ENCODE measurements around the gene SEMA3C. TPM values are rescaled to one million over a fixed set of nuclear protein-coding genes. Genes with fewer than 3 reads are reported as not detected.
"Not testable (repeated sequence)": the region's sequence is repeated elsewhere in the genome, so short reads cannot be mapped to it uniquely, and the experiment has no call there.

The SEMA3C gene
- total RNA-seq, 8 experiments from 2014 or later: 32.2 to 219 (median 49.9) TPM

DNA sequence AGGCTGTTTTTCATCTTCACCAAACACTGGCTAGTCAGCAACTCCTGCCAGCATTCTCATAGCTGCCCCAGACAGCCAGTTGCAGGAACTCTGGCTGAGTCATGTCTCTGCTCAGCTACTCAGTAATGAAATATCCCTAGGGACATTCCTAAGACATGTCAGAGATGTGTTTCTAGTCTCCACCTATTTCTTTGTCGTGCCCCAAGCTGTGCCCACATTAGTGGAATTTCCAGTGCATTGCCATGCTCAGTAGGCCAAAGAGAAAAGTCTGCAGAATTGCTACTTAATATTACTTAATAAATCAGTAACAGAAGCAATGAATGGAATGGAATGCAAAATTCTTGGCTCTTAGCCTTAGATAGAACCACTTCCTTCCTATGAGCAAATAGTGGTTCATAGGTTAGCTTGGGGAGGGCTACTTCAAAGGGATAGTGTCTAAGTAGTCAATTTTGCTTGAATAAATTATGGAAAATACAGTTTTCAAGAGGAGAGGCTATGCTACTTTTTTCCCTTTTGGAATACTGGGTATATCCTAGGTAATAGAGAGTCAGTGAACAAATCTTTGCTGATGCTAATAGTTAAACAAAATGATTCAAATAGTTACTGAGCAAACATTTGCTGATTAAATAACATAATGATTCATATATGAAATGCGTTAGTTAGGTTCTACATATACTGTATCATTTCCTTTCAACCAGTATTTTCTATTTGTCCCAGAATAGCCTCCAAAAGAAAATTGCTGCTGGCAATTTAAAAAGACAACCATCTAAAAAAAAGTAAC lies 23.6 kb upstream of the SEMA3C start:
- Histone ChIP-seq H3K4me1 (replicated peaks in 1 of 2) (peaks cover 0 to 3% of the 10 kb centered on the region in 2 donors), H3K27ac (no peak overlapping the region), H3K4me3 (no peak overlapping the region)
- ATAC-seq (replicated peaks in 6 of 8): peak; percentile 79 to 100 (median 99)
- in situ Hi-C loops (cut with MboI; ENCODE audit: low pct_unique_long_range_greater_than_20kb in 2 of 9, low sequenced_read_pairs in 9 of 9, unreplicated experiment in 9 of 9): no loop called here
- WGBS, 10 experiments: 5 to 100% (median 43%) methylated on average over 1 to 2 of the region's 2 CpGs; no CpG with 5 or more reads in 3 of the 10 experiments

DNA sequence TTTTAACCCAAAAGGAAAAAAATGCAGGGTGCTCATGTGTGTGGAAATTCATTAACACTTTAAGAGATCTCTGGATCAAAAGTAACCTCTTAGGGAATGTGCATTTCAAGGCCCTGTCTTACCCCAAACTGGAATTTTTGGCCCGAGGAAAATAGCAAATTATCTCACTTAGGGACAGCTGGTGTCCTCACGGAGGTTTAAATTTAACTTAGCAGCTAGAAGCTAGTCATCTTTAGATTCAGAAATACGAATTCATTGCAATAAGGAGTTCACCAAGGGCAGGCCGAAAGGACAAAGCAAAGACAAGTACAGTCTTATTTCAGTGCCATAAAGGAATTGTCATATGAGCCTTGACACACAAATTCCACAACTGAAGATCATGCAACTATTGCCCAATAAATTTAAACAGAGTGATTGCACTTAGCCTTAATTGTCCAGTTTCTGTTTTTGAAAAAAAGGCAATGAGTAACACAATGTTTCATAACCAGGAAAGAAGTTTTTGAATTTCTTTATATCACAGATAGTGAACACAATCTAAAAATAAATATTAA lies 22.4 kb upstream of the SEMA3C start:
- 3 to 93% (median 83%) methylated on average over 2 to 4 of the region's 4 CpGs for WGBS, 10 experiments
- peak in 1 of 8 experiments; percentile 21 for ATAC-seq (replicated peaks in 6 of 8)
- Histone ChIP-seq H3K4me1 (replicated peaks in 1 of 2) (peaks cover 0 to 3% of the 10 kb centered on the region in 2 donors), H3K4me3 (no peak overlapping the region), H3K27ac (no peak overlapping the region)
- in situ Hi-C loops (cut with MboI; ENCODE audit: low pct_unique_long_range_greater_than_20kb in 2 of 9, low sequenced_read_pairs in 9 of 9, unreplicated experiment in 9 of 9): no loop called here

- 67 to 100% (median 81%) methylated on average over 1 to 3 of the region's 3 CpGs; no CpG with 5 or more reads in 2 of the 10 experiments for WGBS, 10 experiments
- in situ Hi-C loops (cut with MboI; ENCODE audit: low pct_unique_long_range_greater_than_20kb in 2 of 9, low sequenced_read_pairs in 9 of 9, unreplicated experiment in 9 of 9): no loop called here
- H3K4me1 ChIP-seq (replicated peaks in 1 of 2): peaks cover 0 to 3% of the 10 kb centered on the region in 2 donors
- no peak for ATAC-seq (replicated peaks in 6 of 8)
- no peak overlapping the region for H3K4me3 ChIP-seq
- H3K27ac ChIP-seq: no peak overlapping the region
These were observed 21.8 kb upstream of the SEMA3C start for GRCh38 chr7:80940539-80941207.

GRCh38 chr7:80937336-80937735 lies 18.5 kb upstream of the SEMA3C start:
- Histone ChIP-seq H3K27ac (no peak overlapping the region), H3K4me1 (replicated peaks in 1 of 2) (peaks cover 0 to 1% of the 10 kb centered on the region in 2 donors), H3K4me3 (no peak overlapping the region)
- WGBS, 10 experiments: 58 to 100% (median 89%) methylated on average over 1 to 3 of the region's 3 CpGs
- in situ Hi-C loops (cut with MboI; ENCODE audit: low pct_unique_long_range_greater_than_20kb in 2 of 9, low sequenced_read_pairs in 9 of 9, unreplicated experiment in 9 of 9): no loop called here
- ATAC-seq (replicated peaks in 6 of 8): no peak

DNA sequence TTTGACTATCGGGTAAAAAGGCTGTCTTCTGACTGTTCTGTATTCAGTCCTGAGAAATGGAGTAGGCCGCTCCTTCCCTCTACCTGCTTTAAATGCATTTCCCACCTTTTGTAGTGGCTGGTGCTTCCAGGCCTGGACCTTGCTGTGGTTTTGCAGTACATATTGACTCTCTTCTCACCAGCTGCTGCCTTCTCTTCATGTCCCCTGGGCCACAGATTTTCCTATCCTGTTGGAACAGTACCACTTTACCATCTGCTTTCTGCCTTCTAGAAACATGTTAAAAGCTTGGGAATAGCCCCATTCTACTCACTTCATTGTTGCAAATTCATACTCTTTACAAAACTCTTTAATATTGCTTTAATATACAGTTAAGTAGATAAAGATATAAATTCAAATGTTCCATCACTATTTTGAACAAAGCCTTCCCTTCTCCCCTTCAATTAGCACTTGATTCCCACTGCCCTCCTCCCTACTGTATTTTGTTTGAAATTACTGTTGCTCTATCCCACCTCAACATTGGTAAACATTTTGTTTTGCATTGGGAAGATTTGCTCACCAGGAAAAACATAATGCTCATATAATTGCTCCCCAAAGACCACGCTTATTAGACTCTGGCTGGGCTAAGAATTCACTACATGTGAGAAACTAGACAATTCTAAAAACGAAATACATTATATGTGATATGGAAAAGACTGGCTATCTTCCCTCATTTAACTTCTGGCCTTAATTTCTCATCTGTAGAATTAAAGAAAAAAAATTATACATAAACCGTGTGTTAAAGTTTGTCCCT lies 17.3 kb upstream of the SEMA3C start:
- H3K4me1 ChIP-seq (replicated peaks in 1 of 2): no peaks in the 10 kb centered on the region
- in situ Hi-C loops (cut with MboI; ENCODE audit: low pct_unique_long_range_greater_than_20kb in 2 of 9, low sequenced_read_pairs in 9 of 9, unreplicated experiment in 9 of 9): no loop called here
- H3K27ac ChIP-seq: no peak overlapping the region
- ATAC-seq (replicated peaks in 6 of 8): no peak
- WGBS, 10 experiments: 92 to 96% (median 92%) methylated on average over 2 to 5 of the region's 5 CpGs; no CpG with 5 or more reads in 3 of the 10 experiments
- no peak overlapping the region for H3K4me3 ChIP-seq

GRCh38 chr7:80934321-80934720 lies 15.5 kb upstream of the SEMA3C start:
- H3K4me3 ChIP-seq: no peak overlapping the region
- 87 to 100% (median 100%) methylated on average over 1 of the region's 1 CpG for WGBS, 10 experiments
- no peak overlapping the region for H3K27ac ChIP-seq
- in situ Hi-C loops (cut with MboI; ENCODE audit: low pct_unique_long_range_greater_than_20kb in 2 of 9, low sequenced_read_pairs in 9 of 9, unreplicated experiment in 9 of 9): no loop called here
- no peak for ATAC-seq (replicated peaks in 6 of 8)
- no peaks in the 10 kb centered on the region for H3K4me1 ChIP-seq (replicated peaks in 1 of 2)

DNA sequence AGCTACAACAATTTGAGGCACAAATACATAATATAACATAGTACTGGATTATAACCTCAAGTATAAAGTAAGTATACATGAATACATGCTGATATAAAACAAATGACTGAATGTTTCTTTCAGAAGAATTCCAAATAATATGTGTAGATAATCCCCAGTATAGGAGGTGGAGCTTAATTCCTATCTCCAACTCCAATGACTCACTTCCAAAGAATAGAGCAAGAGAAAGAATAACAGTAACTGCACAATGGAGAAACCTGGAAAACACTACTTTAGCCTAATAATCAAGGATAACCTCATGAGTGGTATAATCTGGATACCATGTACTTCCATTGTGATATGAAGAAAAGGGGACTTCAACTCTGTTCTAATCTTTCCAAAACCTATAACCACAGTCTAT lies 13.7 kb upstream of the SEMA3C start:
- ATAC-seq (replicated peaks in 6 of 8): no peak
- in situ Hi-C loops (cut with MboI; ENCODE audit: low pct_unique_long_range_greater_than_20kb in 2 of 9, low sequenced_read_pairs in 9 of 9, unreplicated experiment in 9 of 9): no loop called here
- Histone ChIP-seq H3K27ac (no peak overlapping the region), H3K4me1 (replicated peaks in 1 of 2) (no peaks in the 10 kb centered on the region), H3K4me3 (no peak overlapping the region)

DNA sequence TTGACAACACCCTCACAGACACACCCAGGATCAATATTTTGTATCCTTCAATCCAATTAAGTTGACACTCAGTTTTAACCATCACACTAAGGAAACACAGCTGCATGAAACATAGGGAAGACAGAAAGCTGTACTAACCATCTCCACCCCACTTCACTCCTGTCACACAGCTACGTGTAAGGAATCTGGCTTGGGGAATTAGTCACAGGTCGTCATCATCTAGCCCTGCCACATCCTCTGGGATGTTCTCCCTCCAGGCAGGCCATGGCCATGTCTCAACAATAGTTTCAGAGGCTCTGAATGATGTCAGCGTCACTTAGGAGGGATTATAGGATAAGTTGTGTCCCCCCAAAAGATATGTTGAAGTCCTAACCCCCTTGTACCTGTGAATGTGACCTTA lies 10.8 kb upstream of the SEMA3C start:
- no peak for ATAC-seq (replicated peaks in 6 of 8)
- Histone ChIP-seq H3K4me3 (no peak overlapping the region), H3K4me1 (replicated peaks in 1 of 2) (no peaks in the 10 kb centered on the region), H3K27ac (no peak overlapping the region)
- in situ Hi-C loops (cut with MboI; ENCODE audit: low pct_unique_long_range_greater_than_20kb in 2 of 9, low sequenced_read_pairs in 9 of 9, unreplicated experiment in 9 of 9): loop anchor here in 1 of 9 experiments (10.0 kb wide), 1 partner anchor 515 kb away; no protein-coding TSS in a partner anchor
- 50 to 83% (median 67%) methylated on average over 1 to 2 of the region's 3 CpGs; no CpG with 5 or more reads in 7 of the 10 experiments for WGBS, 10 experiments

- not testable (repeated sequence) for ATAC-seq (replicated peaks in 6 of 8)
These were observed 8.1 kb upstream of the SEMA3C start for GRCh38 chr7:80926955-80927354.

DNA sequence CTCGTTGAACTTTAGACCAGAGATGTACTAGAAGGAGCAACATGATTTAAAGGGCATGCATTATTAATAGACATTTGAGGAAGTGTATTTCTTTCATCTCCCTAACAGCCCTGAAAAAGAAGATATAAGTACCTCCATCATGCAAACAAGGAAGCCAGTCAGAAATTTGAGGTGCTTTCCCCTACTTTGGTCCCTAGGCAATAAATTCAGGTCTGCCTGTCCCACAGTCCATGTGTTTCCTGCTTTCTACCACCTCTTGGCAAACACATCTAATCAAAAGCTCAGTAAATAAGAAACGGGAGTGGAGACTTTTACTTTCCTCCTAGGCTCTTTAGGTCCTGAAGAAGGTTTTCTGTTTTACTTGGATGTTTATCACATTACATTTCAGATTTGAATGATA lies 5.2 kb upstream of the SEMA3C start:
- peaks cover 10 to 19% of the 10 kb centered on the region in 2 donors for H3K4me1 ChIP-seq (replicated peaks in 1 of 2)
- H3K4me3 ChIP-seq: no peak overlapping the region
- WGBS, 10 experiments: 0 to 90% (median 64%) methylated on average over 1 to 2 of the region's 2 CpGs; no CpG with 5 or more reads in 2 of the 10 experiments
- in situ Hi-C loops (cut with MboI; ENCODE audit: low pct_unique_long_range_greater_than_20kb in 2 of 9, low sequenced_read_pairs in 9 of 9, unreplicated experiment in 9 of 9): loop anchor here in 5 of 9 experiments (10.0 to 25.0 kb wide), 3 partner anchors 212 to 538 kb away; no protein-coding TSS in a partner anchor
- no peak overlapping the region for H3K27ac ChIP-seq
- ATAC-seq (replicated peaks in 6 of 8): no peak

More at GRCh38 chr7:80926955-80927354, 8.1 kb upstream of the SEMA3C start:
- H3K4me3 ChIP-seq, H3K27ac ChIP-seq: not testable (repeated sequence)
- 89 to 100% (median 100%) methylated on average over 1 to 5 of the region's 6 CpGs; no CpG with 5 or more reads in 2 of the 10 experiments for WGBS, 10 experiments
- in situ Hi-C loops (cut with MboI; ENCODE audit: low pct_unique_long_range_greater_than_20kb in 2 of 9, low sequenced_read_pairs in 9 of 9, unreplicated experiment in 9 of 9): loop anchor here in 1 of 9 experiments (10.0 kb wide), 1 partner anchor 518 kb away; no protein-coding TSS in a partner anchor
- peaks cover 10 to 16% of the 10 kb centered on the region in 2 donors for H3K4me1 ChIP-seq (replicated peaks in 1 of 2)

DNA sequence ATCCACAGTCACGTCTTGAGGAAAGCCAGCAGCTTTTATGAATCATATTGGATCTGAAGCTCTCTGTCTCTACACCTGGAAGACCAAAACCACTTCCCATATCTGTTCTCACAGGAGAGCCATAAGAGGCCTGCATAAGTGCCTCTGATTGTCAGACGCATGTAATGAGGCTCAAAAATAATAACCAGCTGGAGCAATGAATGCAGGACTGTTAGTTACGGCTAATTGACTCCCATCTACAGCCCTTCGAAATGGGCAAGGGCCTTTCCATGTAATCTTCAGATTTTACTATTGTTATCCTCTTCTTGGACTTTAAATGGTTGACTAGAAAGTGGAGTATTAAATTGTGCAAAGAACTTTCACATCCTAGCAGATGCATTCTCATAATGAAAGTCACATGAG lies 4.4 kb upstream of the SEMA3C start:
- Histone ChIP-seq H3K27ac (no peak overlapping the region), H3K4me1 (replicated peaks in 1 of 2) (peaks cover 10 to 19% of the 10 kb centered on the region in 2 donors), H3K4me3 (no peak overlapping the region)
- whole genome bisulfite sequencing, 10 experiments: 18 to 90% (median 68%) methylated on average over 1 to 4 of the region's 4 CpGs; no CpG with 5 or more reads in 3 of the 10 experiments
- no peak for ATAC-seq (replicated peaks in 6 of 8)
- in situ Hi-C loops (cut with MboI; ENCODE audit: low pct_unique_long_range_greater_than_20kb in 2 of 9, low sequenced_read_pairs in 9 of 9, unreplicated experiment in 9 of 9): loop anchor here in 5 of 9 experiments (10.0 to 25.0 kb wide), 3 partner anchors 211 to 539 kb away; no protein-coding TSS in a partner anchor

DNA sequence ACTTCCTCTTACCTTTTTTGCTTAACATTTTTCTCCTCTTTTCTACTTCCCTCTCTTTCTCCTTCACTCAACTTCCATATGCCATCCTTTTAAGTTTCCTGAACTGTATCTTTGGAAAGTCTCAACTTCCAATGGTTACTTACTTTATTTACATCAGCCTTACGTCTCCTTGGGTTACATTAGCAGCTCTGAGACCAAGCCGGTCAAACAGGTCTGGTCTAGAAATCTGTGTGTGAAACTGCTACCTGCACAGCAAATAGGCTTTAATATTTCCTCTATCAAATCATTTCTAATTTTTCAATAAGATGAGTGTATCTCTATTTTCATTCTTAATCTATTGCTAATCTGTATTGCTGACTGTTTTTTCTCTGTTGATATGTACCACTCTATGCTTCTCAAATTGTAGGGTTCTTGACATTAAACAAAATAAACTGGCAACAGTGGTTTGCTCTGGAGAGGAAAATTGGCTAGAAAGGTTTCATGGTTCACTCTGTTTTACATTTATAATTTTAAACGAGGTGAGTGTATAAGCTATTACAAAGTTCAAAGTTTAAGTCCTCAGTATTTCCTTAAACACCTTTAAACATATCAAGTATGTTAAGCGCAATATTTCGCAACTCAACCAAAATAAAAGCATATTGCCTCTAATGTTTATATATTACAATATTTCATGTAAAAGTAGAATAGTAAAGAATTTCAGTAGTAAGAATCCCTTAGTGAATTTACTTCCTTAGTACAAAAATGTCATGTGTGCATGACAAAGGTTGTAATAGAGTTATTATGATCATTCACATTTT lies 3.6 kb upstream of the SEMA3C start:
- WGBS, 10 experiments: 72 to 100% (median 84%) methylated on average over 2 to 5 of the region's 5 CpGs
- no peak for ATAC-seq (replicated peaks in 6 of 8)
- H3K27ac ChIP-seq: no peak overlapping the region
- no peak overlapping the region for H3K4me3 ChIP-seq
- in situ Hi-C loops (cut with MboI; ENCODE audit: low pct_unique_long_range_greater_than_20kb in 2 of 9, low sequenced_read_pairs in 9 of 9, unreplicated experiment in 9 of 9): loop anchor here in 5 of 9 experiments (10.0 to 25.0 kb wide), 3 partner anchors 210 to 540 kb away; no protein-coding TSS in a partner anchor
- peaks cover 10 to 24% of the 10 kb centered on the region in 2 donors for H3K4me1 ChIP-seq (replicated peaks in 1 of 2)
